Activated B cell treated with CpG ODN at 0.5 μM for 24 hours (primary cell): ENCODE measurements around the gene CPNE4. TPM values are rescaled to one million over a fixed set of nuclear protein-coding genes. Genes with fewer than 3 reads are reported as not detected.
"Not testable (repeated sequence)": the region's sequence is repeated elsewhere in the genome, so short reads cannot be mapped to it uniquely, and the experiment has no call there.

Experiments used
- ATAC-seq: fragments of 200-7000 bp; cut with Tn5 transposase; one replicate; pipeline ENCODE4 v1.10.0; 2021; ENCODE audit warnings: low read depth, mild to moderate bottlenecking, moderate library complexity
- CTCF ChIA-PET: fragments of 350-600 bp; sonication (Branson Sonifier 250); formaldehyde crosslinking; loops from one replicate; lab custom pipeline; 2021; ENCODE audit warnings: antibody characterized with exemption; lab: Charles Lee
- POLR2A ChIA-PET: fragments of 350-600 bp; sonication (Branson Sonifier 250); formaldehyde crosslinking; loops from one replicate; lab custom pipeline; 2021; ENCODE audit warnings: antibody characterized with exemption; lab: Charles Lee
- DNase-seq: peaks from one replicate; pipeline ENCODE4 v3.0.0; 2022
- H3K27ac Mint-ChIP-seq: one replicate; pipeline ENCODE4 v1.8.0; 2020; ENCODE audit warnings: mixed read lengths
- H3K27me3 Mint-ChIP-seq: one replicate; pipeline ENCODE4 v1.8.0; 2021; ENCODE audit warnings: mixed read lengths
- H3K36me3 Mint-ChIP-seq: one replicate; pipeline ENCODE4 v1.8.0; 2021; ENCODE audit warnings: low read depth, mixed read lengths
- H3K4me1 Mint-ChIP-seq: one replicate; pipeline ENCODE4 v1.8.0; 2021; ENCODE audit warnings: mixed read lengths
- H3K4me3 Mint-ChIP-seq: one replicate; pipeline ENCODE4 v1.8.0; 2020; ENCODE audit warnings: mild to moderate bottlenecking, mixed read lengths
- H3K9me3 Mint-ChIP-seq: one replicate; pipeline ENCODE4 v1.8.0; 2020; ENCODE audit warnings: mixed read lengths
- CTCF ChIP-seq: fragments of 200-600 bp; IDR thresholded peaks from one replicate; pipeline ENCODE4 v1.8.0; 2022; ENCODE audit warnings: antibody characterized with exemption, mild to moderate bottlenecking
- intact Hi-C: fragments of 100-400 bp; cut with micrococcal nuclease; formaldehyde crosslinking; loops from one replicate; pipeline ENCODE4 v1.15.1; 2024
- total RNA-seq: library from RNA; stranded (reverse); gene quantifications from 2 replicates; pipeline ENCODE4 v1.2.3, GENCODE V29; 2022

The CPNE4 gene
- total RNA-seq, 1 donor from 2014 or later, result not detected

- H3K4me3 Mint-ChIP-seq, result no peak overlapping the region
- DNase-seq, result no peak
- no peaks in the 10 kb centered on the region for H3K9me3 Mint-ChIP-seq
- intact Hi-C loops, result no loop called here
- H3K27me3 Mint-ChIP-seq, result no peaks in the 10 kb centered on the region
- no peak for TF ChIP-seq CTCF
- no peaks in the 10 kb centered on the region for H3K36me3 Mint-ChIP-seq
- ATAC-seq, result no peak
- ChIA-PET CTCF (no interaction called here), POLR2A (no interaction called here)
- H3K4me1 Mint-ChIP-seq, result no peaks in the 10 kb centered on the region
- H3K27ac Mint-ChIP-seq, result no peak overlapping the region
Measured at GRCh38 chr3:131898346-131898745, 136.5 kb downstream of the CPNE4 start.

DNA sequence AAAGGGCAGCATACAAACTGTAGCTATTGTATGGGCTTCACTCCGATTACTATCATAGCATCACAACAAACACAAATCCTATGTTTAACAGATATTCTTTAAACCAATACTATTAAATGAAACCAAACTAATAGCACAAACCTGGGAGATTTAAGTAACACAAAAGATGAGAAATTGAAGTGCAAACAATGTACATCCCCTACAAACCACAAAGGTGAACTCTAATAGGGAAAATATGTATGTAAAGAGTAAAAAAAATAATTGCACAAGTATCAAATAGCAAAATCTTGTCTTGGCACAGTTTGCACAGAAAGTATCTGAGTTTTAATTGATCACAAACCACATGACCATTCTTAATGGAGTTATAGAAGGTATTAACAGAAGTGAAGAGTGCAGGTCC, 138.5 kb downstream of the CPNE4 start:
- ChIA-PET CTCF (no interaction called here), POLR2A (no interaction called here)
- no peak for TF ChIP-seq CTCF
- no peak for DNase-seq
- H3K9me3 Mint-ChIP-seq, result no peaks in the 10 kb centered on the region
- H3K4me1 Mint-ChIP-seq, result no peaks in the 10 kb centered on the region
- no peak overlapping the region for H3K4me3 Mint-ChIP-seq
- no peak for ATAC-seq
- no peaks in the 10 kb centered on the region for H3K36me3 Mint-ChIP-seq
- H3K27me3 Mint-ChIP-seq, result no peaks in the 10 kb centered on the region
- H3K27ac Mint-ChIP-seq, result no peak overlapping the region
- intact Hi-C loops, result no loop called here

- Mint-ChIP-seq H3K36me3 (no peaks in the 10 kb centered on the region), H3K4me1 (no peaks in the 10 kb centered on the region), H3K4me3 (no peak overlapping the region), H3K27me3 (no peaks in the 10 kb centered on the region), H3K9me3 (no peaks in the 10 kb centered on the region), H3K27ac (no peak overlapping the region)
- ATAC-seq (no peak), DNase-seq (no peak)
- ChIA-PET POLR2A (no interaction called here), CTCF (no interaction called here)
- intact Hi-C loops, result no loop called here
- TF ChIP-seq CTCF, result no peak
Measured at GRCh38 chr3:131895766-131896165, 139.0 kb downstream of the CPNE4 start.

DNA sequence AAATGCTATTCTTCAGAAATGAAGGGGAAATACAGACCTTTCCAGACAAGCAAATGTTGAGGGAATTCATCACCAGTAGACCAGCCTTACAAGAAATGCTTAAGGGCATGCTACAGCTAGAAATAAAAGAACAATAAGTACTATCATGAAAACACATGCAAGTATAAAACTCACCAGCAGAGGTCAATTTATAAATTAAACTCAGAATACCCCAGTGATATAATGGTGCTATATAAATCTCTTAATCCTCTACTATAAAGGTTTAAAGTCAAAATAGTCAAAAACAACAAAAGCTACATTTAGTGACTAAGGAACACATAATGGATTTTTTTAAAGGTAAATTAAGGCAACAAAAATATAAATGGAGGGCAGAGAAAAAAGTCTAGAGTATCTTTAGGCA, 142.5 kb downstream of the CPNE4 start:
- Mint-ChIP-seq H3K4me3 (no peak overlapping the region), H3K4me1 (no peaks in the 10 kb centered on the region), H3K9me3 (no peaks in the 10 kb centered on the region), H3K27me3 (no peaks in the 10 kb centered on the region), H3K27ac (no peak overlapping the region), H3K36me3 (no peaks in the 10 kb centered on the region)
- ATAC-seq (no peak), DNase-seq (no peak)
- no peak for TF ChIP-seq CTCF
- ChIA-PET POLR2A (no interaction called here), CTCF (no interaction called here)
- intact Hi-C loops, result no loop called here

GRCh38 chr3:131885871-131886270, 148.9 kb downstream of the CPNE4 start:
- intact Hi-C loops, H3K27ac Mint-ChIP-seq, ATAC-seq, H3K4me3 Mint-ChIP-seq, CTCF ChIA-PET, H3K9me3 Mint-ChIP-seq, H3K36me3 Mint-ChIP-seq, H3K27me3 Mint-ChIP-seq, H3K4me1 Mint-ChIP-seq, POLR2A ChIA-PET, DNase-seq: not testable (repeated sequence)

GRCh38 chr3:131883711-131884407, 151.0 kb downstream of the CPNE4 start:
- no peak for TF ChIP-seq CTCF
- intact Hi-C loops, result no loop called here
- ATAC-seq (no peak), DNase-seq (no peak)
- Mint-ChIP-seq H3K4me1 (no peaks in the 10 kb centered on the region), H3K9me3 (no peaks in the 10 kb centered on the region), H3K27me3 (no peaks in the 10 kb centered on the region), H3K27ac (no peak overlapping the region), H3K4me3 (no peak overlapping the region), H3K36me3 (no peaks in the 10 kb centered on the region)
- ChIA-PET CTCF (no interaction called here), POLR2A (no interaction called here)
